HG03571 (cell line): ENCODE results near the gene KCNQ2.

Experiments
- ATAC-seq: cut with Tn5 transposase; IDR thresholded peaks from one replicate; pipeline ENCODE4 v1.9.1; 2021; ENCODE audit not compliant: unreplicated experiment

Gene KCNQ2

GRCh38 chr20:63374504-63374903, 98.0 kb downstream of the KCNQ2 start:
- no peak for ATAC-seq

DNA sequence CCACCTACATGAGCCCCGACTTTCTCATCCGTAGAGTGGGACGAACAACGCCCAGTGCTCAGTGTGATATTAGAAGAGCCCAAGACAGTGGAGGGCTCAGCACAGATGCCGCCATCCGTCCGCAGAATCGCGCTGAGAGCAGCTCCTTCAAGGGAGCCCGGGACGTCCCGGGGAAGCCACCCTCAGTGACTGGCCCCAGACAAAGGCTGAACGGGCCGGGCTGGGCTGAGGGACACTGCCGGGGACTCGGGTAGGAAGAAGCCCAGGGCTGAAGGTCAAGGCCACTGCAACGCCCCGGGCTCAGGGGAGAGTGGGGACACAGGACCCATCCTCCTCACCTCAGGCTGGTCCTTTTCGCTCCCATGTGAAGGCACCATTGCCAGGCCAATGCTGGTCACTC, 98.5 kb downstream of the KCNQ2 start:
- ATAC-seq = no peak

DNA sequence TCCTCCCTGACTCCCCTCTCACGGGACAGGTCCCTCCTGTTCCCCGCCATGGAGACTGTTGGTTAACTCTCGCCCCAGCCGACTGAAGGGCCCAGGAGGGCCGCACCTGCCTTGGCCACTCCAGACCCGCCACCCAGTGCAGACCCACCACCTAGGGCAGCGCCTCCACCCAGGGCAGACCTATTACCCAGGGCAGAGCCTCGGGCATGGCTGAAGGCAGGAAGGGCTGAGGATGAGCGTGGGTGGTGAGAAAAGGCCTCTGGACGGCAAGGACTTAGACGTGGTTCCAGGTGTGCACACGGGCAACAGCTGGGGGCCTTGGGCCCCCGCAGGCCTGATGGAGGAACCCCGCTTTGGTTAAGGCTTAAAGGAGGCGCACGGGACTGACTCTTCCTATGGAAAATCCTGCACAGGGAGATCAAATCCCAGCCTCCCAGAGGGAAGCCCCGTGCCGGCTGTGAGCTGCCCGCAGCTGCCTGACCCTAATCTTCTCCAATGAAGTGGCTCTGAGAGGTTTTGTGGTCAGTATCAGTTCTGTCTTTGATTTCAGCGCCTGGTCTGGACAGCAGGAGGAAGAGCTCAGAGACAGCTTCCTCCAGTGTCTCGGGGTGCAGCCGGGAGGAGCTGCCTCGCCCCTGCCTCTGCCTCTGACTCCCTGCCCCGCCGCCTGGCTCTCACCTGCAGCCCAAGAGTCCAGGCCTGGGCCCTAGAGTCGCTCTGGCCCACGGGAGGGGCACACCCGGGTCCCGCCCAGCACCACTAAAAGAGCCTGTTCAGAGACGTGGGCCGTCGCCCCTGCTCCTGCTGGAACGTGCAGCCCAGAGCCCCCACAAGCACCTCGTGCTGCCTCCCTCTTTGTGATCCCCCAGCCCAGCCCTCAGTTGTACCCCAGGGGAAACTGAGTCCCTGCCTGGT, 99.2 kb downstream of the KCNQ2 start:
- ATAC-seq = no peak

- no peak for ATAC-seq
These were observed 101.1 kb downstream of the KCNQ2 start for GRCh38 chr20:63371291-63371865.

DNA sequence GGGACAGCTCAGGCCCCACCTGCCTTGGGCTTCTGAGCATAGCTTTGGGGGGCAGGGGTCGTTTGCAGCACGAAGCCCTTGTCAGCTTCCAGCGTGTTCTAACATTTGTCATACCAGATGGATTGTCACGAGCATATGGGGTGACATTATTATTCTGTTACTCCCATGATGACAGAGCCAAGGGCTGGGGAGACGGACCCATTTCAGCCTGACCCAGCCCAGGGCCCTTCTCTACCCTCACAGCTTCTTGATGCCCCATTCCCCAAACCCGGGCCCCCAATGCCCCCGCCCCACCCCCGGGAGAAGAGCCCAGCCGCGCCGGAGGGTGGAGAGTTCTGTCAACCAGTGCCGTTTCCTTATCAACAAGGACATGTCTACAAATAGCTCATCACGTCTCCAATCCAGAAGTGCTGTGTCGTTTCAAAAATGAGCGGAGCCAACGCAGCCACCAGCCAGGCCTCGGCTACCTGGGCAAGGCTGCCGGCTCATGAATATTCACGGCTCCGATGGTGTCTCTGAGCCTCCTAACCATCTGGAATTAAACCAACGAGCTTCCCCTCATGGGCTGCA, 101.8 kb downstream of the KCNQ2 start:
- ATAC-seq = no peak

GRCh38 chr20:63369724-63370617, 102.5 kb downstream of the KCNQ2 start:
- ATAC-seq = no peak

- ATAC-seq = no peak
These were observed 103.4 kb downstream of the KCNQ2 start for GRCh38 chr20:63369024-63369530.

DNA sequence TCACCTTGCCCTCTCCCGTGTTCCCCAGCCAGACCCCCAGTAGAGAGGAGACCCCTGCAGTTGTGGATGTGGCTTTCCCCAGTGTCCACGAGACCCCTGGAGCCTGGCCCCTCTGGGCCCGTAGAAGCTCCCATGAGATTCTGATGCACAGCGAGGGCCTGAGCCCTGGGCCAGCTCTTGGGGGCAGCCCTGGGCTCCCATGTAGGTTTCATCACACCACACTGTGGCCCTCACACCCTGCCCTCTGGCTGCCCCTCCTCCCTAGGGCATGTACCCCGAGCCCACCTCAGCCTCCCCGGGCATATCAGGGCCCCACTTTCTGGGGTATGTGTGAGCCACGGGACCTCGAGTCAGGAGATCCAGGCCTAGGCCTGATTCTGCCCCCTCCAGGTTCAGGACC, 104.3 kb downstream of the KCNQ2 start:
- ATAC-seq = no peak

DNA sequence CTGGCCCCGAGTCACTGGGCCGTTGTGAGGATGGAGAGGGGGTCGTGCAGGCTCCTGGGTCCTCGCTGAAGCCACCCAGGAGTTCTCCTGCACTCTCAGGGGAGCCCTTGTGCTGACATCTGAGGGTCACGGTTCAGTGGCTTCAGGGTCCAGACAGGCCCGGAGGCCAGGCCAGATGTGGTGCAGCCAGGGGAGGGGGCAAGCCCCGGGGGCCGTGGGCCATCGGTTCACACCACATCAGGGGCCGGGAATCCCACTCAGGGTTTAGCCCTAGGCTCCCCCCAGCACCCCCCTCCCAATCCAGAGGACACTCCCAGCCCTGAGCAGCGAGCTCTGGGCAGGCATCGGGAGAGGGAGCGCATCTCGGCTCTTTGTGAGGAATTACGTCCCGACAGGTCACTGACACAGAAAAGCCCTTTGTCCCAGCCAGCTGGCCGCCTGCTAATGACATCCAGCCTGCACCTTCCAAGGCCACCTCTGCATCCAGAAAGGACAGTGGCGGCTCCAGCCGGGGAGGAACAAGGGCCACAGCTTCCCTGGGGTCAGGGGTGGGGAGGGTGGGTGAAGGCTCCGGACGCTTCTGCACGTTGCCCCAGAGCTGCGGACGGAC, 104.9 kb downstream of the KCNQ2 start:
- ATAC-seq = no peak

DNA sequence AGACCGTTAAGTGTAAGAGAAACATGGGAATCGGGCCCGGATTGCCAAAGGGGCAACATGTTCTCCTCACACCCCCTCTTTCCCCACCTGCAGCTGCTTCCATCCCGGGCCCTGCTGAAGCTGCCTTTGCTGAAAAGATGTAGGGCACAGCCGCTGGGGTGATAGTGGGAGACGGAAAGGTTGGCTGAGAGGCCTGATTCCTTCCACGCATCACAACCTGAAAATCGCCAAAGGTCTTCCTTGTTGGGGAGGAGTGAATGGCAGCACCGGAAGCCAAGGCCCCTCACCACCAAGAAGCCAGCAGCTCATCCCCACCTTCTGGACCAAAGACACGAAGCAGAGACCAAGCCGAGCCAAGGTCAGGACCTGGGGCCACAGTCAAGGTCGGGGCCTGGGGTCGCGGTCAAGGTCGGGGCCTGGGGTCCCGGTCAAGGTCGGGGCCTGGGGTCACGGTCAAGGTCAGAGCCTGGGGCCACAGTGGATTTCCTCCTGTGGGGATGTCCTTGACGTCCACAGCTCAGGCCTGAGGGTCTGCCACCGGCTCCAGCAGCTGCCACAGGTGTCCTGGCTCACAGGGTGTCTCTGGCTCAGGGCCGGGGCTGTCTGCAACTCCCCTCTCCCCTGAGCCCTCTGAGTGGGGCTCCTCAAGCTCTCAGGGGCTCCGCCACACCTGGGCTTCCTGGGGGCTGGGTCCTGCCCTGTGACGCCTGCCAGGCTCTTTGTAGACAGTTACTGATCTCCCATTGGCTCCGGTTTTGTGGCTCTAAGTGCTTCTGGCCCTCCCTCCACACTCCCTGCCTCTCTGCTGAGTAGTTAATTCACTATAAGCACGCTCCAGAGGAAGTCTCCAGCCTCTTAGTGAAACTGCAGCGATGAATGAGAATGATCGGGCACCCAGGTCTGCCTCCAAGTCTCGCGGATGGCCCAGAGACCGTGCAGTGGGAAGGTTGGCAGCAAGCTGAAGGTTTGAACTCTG, 105.8 kb downstream of the KCNQ2 start:
- no peak for ATAC-seq

GRCh38 chr20:63365601-63366389, 106.7 kb downstream of the KCNQ2 start:
- ATAC-seq = no peak

DNA sequence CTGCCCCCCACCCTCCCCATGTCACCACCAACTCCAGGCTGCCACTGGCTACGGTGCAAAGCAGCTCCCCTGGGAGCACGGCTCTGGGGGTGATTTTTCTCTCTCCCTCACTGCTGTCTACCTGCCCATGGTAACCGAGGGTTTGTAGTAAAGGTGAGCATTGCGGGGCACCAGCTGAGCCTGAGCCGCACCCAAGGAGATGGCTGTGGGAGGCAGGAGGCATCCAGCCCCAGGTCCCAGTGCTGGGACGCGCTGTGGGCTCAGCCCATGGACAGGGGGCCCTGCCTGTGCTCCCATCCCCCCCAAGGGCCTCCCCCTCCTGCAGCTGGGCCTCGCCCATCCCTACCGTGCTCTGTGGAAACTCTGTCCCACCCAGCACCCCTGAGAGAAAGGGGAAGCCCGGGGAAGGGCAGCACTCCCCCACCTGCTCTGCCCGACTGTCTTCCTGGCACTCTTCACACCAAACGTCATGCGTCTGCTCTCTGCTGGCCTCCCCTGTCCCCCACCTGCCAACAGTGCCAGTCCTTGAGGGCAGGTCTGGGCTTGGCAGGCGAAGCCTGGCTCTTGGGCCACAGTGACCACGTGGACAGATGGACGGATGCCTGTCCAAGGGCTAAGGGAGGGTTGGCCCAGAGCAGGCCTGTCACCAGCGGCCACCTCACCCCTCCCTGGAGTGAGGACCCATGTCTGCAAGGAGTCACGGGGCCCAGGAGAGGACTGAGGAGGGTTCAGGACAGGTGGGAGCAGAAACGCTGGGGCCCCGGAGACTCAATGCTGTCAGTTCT, 107.5 kb downstream of the KCNQ2 start:
- no peak for ATAC-seq

DNA sequence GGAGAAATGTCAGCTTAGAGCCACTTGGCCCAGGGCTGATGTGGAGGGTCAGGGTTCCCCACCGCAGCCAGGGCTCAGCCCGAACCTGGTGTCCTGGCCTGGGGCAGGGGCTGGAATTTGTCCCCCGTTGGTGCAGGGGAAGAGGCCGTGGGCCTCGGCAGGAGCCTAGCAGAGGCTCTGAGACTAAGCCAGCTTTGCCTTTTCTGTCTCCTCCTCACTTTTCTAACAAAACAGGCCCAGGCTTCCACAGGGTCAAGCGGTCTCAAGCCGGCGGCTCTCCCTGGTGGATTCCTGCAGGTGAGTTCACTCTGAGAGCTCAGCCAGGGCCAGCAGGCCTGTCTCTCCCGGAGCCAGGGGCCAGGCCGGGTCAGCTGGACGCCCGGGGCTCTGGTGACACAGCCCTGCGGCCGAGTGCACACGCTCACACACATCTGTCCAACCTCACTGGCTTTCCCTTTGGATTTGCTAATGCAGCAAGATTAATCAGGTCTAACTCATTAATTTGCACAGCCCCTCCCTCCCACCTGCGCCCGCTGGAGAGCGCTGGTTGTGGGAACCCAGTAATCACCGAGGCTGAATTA, 108.4 kb downstream of the KCNQ2 start:
- no peak for ATAC-seq

GRCh38 chr20:63363013-63363957, 109.2 kb downstream of the KCNQ2 start:
- no peak for ATAC-seq

GRCh38 chr20:63362436-63363009, 109.9 kb downstream of the KCNQ2 start:
- ATAC-seq = no peak
